SK-N-SH (cell line): ENCODE results near the gene ENOX1. TPM values are rescaled to one million over a fixed set of nuclear protein-coding genes. Genes with fewer than 3 reads are reported as not detected.

Experiments used
- CTCF ChIA-PET: fragments of 300-600, 350-600 bp; formaldehyde crosslinking; extraction: SDS; loops from one replicate; lab custom pipeline; 2021; lab: Yijun Ruan, JAX
- POLR2A ChIA-PET: fragments of 350-600 bp; sonication (Branson Sonifier 250); formaldehyde crosslinking; extraction: SDS; loops from one replicate; lab custom pipeline; 2020; ENCODE audit warnings: antibody characterized with exemption, inconsistent platforms; lab: Yijun Ruan, JAX
- DNase-seq: peaks from one replicate; pipeline ENCODE4 v3.0.0; 2012
- H2AFZ ChIP-seq: fragments of 200-600 bp; sonication (generic); 2 replicates; pipeline ENCODE4 v1.8.1; 2016; ENCODE audit warnings: antibody characterized with exemption, mild to moderate bottlenecking, low read depth
- H3F3A ChIP-seq: fragments of 200-600 bp; sonication (generic); replicated peaks from 2 replicates; pipeline ENCODE3; 2016; ENCODE audit warnings: antibody characterized with exemption, mild to moderate bottlenecking; ENCODE audit not compliant: insufficient read depth
- H3K27ac ChIP-seq, 2 experiments: fragments of 200-500 bp in 1 of 2; fragments of 200-600 bp in 1 of 2; sonication (Bioruptor generic) in 1 of 2; sonication (generic), shearing (Covaris generic) in 1 of 2; 2 replicates each; pipeline versions ENCODE4 v1.5.1 to v1.6.1; 2014 to 2016; ENCODE audit warnings: low read depth in 2 of 2, inconsistent platforms in 1 of 2, low read length in 1 of 2, mild to moderate bottlenecking in 1 of 2, mixed read lengths in 1 of 2
- H3K27me3 ChIP-seq: fragments of 200-600 bp; sonication (generic), shearing (Covaris generic); 2 replicates; pipeline ENCODE4 v1.6.1; 2016; ENCODE audit warnings: mixed run types; ENCODE audit not compliant: insufficient read depth
- H3K36me3 ChIP-seq, 2 experiments: fragments of 200-500 bp in 1 of 2; fragments of 200-600 bp in 1 of 2; sonication (Bioruptor generic) in 1 of 2; sonication (generic) in 1 of 2; replicated peaks in 1 of 2; 2 replicates each; pipeline versions ENCODE3 to v1.5.1; 2014 to 2016; ENCODE audit warnings: low read length in 1 of 2, mild to moderate bottlenecking in 1 of 2; ENCODE audit not compliant: insufficient read depth in 2 of 2, control insufficient read depth in 1 of 2
- H3K4me1 ChIP-seq, 2 experiments: fragments of 200-500 bp in 1 of 2; fragments of 200-600 bp in 1 of 2; sonication (Bioruptor generic) in 1 of 2; sonication (generic), shearing (Covaris generic) in 1 of 2; 2 replicates each; pipeline versions ENCODE4 v1.5.1 to v1.6.1; 2014 to 2016; ENCODE audit warnings: low read depth in 1 of 2, low read length in 1 of 2, mixed run types in 1 of 2; ENCODE audit not compliant: insufficient read depth in 2 of 2, control insufficient read depth in 1 of 2
- H3K4me2 ChIP-seq: fragments of 200-600 bp; sonication (generic), shearing (Covaris generic); 2 replicates; pipeline ENCODE4 v1.6.1; 2017; ENCODE audit warnings: mixed run types
- H3K4me3 ChIP-seq, 2 experiments: fragments of 200-500 bp in 1 of 2; fragments of 200-600 bp in 1 of 2; sonication (Bioruptor generic) in 1 of 2; sonication (generic), shearing (Covaris generic) in 1 of 2; 2 replicates each; pipeline versions ENCODE4 v1.5.1 to v1.8.1; 2014 to 2016; ENCODE audit warnings: low read depth in 2 of 2, inconsistent platforms in 1 of 2, low read length in 1 of 2, mild to moderate bottlenecking in 1 of 2, mixed read lengths in 1 of 2, moderate library complexity in 1 of 2
- H3K79me2 ChIP-seq: fragments of 200-600 bp; sonication (generic); 2 replicates; pipeline ENCODE4 v1.8.1; 2017; ENCODE audit warnings: mild to moderate bottlenecking; ENCODE audit not compliant: insufficient read depth
- H3K9ac ChIP-seq: fragments of 200-600 bp; sonication (generic); 2 replicates; pipeline ENCODE4 v1.6.1; 2017; ENCODE audit warnings: mixed run types
- H3K9me2 ChIP-seq: fragments of 200-600 bp; sonication (generic); 2 replicates; pipeline ENCODE4 v1.6.1; 2017; ENCODE audit warnings: mixed run types
- H3K9me3 ChIP-seq: fragments of 200-600 bp; sonication (generic); 2 replicates; pipeline ENCODE4 v1.6.1; 2017; ENCODE audit warnings: mixed run types, mild to moderate bottlenecking, moderate library complexity
- H4K20me1 ChIP-seq: fragments of 200-600 bp; sonication (generic); 2 replicates; pipeline ENCODE4 v1.6.1; 2017; ENCODE audit warnings: mild to moderate bottlenecking, mixed run types; ENCODE audit not compliant: insufficient read depth
- CHD2 ChIP-seq: fragments of 150-350 bp; IDR thresholded peaks from 2 replicates; pipeline ENCODE4 v1.6.1; 2018; ENCODE audit warnings: low read length; ENCODE audit not compliant: partially characterized antibody
- EP300 ChIP-seq, 2 experiments: IDR thresholded peaks; 2 replicates each; pipeline versions ENCODE4 v1.4.0 to v1.6.1; 2012; ENCODE audit warnings: borderline replicate concordance in 1 of 2, low read depth in 1 of 2, low read length in 1 of 2
- FOSL2 ChIP-seq: IDR thresholded peaks from 2 replicates; pipeline ENCODE4 v1.4.0; 2012; ENCODE audit warnings: low read depth, mild to moderate bottlenecking, moderate library complexity, borderline replicate concordance
- GABPA ChIP-seq: IDR thresholded peaks from 2 replicates; pipeline ENCODE4 v1.4.0; 2012; ENCODE audit warnings: low read depth, mild to moderate bottlenecking
- GATA2 ChIP-seq: sonication (generic); formaldehyde crosslinking; IDR thresholded peaks from 2 replicates; pipeline ENCODE4 v1.5.0; 2020; ENCODE audit warnings: mild to moderate bottlenecking, missing genetic modification reagents
- JUND ChIP-seq: IDR thresholded peaks from 2 replicates; pipeline ENCODE4 v1.4.0; 2012
- NFIC ChIP-seq: IDR thresholded peaks from 2 replicates; pipeline ENCODE4 v1.4.0; 2012; ENCODE audit warnings: borderline replicate concordance
- RCOR1 ChIP-seq: fragments of 150-350 bp; IDR thresholded peaks from 2 replicates; pipeline ENCODE4 v1.6.1; 2017; ENCODE audit warnings: antibody characterized with exemption, low read length
- RFX5 ChIP-seq: IDR thresholded peaks from 2 replicates; pipeline ENCODE4 v1.6.1; 2012; ENCODE audit warnings: mild to moderate bottlenecking, improper control_type of control experiment, low read length
- RXRA ChIP-seq: IDR thresholded peaks from 2 replicates; pipeline ENCODE4 v1.4.0; 2012; ENCODE audit warnings: low read depth, mild to moderate bottlenecking, borderline replicate concordance
- SMC3 ChIP-seq: IDR thresholded peaks from 2 replicates; pipeline ENCODE4 v1.6.1; 2012; ENCODE audit warnings: low read depth, low read length, improper control_type of control experiment
- TAF1 ChIP-seq: IDR thresholded peaks from 2 replicates; pipeline ENCODE4 v1.6.1; 2012; ENCODE audit warnings: low read depth, mild to moderate bottlenecking, low read length, moderate library complexity, borderline replicate concordance
- TCF12 ChIP-seq: IDR thresholded peaks from 2 replicates; pipeline ENCODE4 v1.4.0; 2012
- YY1 ChIP-seq: IDR thresholded peaks from 2 replicates; pipeline ENCODE4 v1.4.0; 2012; ENCODE audit warnings: low read depth, mild to moderate bottlenecking
- WGBS: methylation state at CpG from one replicate; pipeline ENCODE4 v1.1.6; 2017; ENCODE audit warnings: low lambda C conversion rate; 5-methylcytosine and 5-hydroxymethylcytosine counted together
- polyA plus RNA-seq, 3 experiments: library from polyadenylated mRNA; depleted of rRNA; stranded (reverse); fragments of >200 nt; gene quantifications; 2 replicates each; pipeline ENCODE4 v1.2.3, GENCODE V29; 2012
- TF ChIP-seq, protein P1 (sequence below): fragments of 150-350 bp; IDR thresholded peaks from 2 replicates; pipeline ENCODE4 v1.6.1; 2017; ENCODE audit warnings: antibody characterized with exemption, low read length, low read depth, borderline replicate concordance
- TF ChIP-seq, protein P2 (sequence below): IDR thresholded peaks from 2 replicates; pipeline ENCODE4 v1.6.1; 2012; ENCODE audit warnings: mild to moderate bottlenecking, low read depth, low read length, moderate library complexity
- TF ChIP-seq, protein P3 (sequence below): fragments of 150-350 bp; IDR thresholded peaks from 2 replicates; pipeline ENCODE4 v1.6.1; 2016; ENCODE audit warnings: mild to moderate bottlenecking, low read depth, low read length
- TF ChIP-seq, protein P4 (sequence below): IDR thresholded peaks from 2 replicates; pipeline ENCODE4 v1.4.0; 2012; ENCODE audit warnings: low read depth, borderline replicate concordance

ENOX1 gene
- polyA plus RNA-seq, 1 of the 3 experiments (the other 2 are of a cell fraction) = 5.8 TPM

DNA sequence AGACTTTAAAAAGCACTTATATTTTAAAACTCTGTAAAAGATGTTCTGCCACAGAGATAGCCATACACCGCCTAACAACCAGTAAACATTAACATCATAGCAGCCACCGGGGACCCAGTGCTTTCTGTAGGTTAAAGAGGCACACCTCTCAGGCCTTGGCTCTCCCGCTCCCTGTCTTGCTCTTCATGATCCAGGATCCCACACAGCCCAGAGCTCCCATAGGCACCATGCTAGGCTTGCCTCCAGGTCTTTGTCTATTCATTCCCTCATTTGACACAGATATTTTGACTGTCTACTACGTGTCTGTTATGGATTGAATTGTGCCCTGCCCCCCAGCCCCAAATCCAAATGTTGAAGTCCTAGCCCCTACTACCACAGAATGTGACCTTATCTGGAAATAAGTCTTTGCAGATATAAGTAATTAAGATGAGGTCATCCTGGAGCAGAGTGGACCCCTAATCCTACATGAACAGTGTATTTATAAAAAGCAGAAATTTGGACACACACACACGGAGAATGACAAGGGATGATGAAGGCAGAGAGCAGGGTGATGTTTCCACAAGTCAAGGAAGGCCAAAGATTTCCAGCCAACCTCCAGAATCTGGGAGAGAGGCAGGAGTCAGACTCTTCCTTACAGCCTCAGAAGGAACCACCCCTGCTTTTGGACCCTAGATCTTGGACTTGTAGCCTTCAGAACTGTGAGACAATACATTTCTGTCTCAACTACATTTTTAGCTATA is 490.8 kb downstream of the ENOX1 start (continued):
- TF ChIP-seq NFIC (no peak), RXRA (no peak), YY1 (no peak), TAF1 (no peak)
- TF ChIP-seq, protein P1, sequence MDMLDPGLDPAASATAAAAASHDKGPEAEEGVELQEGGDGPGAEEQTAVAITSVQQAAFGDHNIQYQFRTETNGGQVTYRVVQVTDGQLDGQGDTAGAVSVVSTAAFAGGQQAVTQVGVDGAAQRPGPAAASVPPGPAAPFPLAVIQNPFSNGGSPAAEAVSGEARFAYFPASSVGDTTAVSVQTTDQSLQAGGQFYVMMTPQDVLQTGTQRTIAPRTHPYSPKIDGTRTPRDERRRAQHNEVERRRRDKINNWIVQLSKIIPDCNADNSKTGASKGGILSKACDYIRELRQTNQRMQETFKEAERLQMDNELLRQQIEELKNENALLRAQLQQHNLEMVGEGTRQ = no peak
- TF ChIP-seq, all 33 proteins: peak for 0

DNA sequence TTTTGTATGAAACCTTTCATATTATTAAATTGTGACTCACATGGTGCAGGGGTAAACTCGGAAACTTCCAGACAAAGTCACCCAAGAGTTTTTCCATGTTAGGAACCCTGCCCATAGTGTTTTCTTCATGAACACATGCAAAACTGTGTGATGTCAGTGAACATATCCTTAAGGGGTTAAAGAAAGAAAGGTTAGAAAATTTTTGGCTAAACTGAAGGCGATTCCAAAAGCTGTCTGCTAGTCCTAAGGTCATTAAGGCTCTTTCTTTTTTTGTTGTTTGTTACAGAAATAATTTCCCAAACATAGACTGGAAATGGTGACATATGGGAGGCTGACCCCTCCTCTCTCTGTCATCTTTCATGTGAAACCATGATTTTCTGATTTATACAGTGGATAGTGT is 491.5 kb downstream of the ENOX1 start:
- Histone ChIP-seq H3K27me3 (no peaks in the 10 kb centered on the region), H3F3A (no peaks in the 10 kb centered on the region), H3K4me3 (no peak overlapping the region), H3K79me2 (no peaks in the 10 kb centered on the region), H3K36me3 (no peaks in the 10 kb centered on the region), H3K4me1 (peaks cover 0 to 6% of the 10 kb centered on the region in 2 experiments; a peak in 1 of 4 replicates), H3K9me3 (no peaks in the 10 kb centered on the region), H3K4me2 (no peak overlapping the region), H2AFZ (no peak overlapping the region), H3K9me2 (no peaks in the 10 kb centered on the region), H4K20me1 (no peaks in the 10 kb centered on the region), H3K9ac (no peak overlapping the region), H3K27ac (no peak overlapping the region)
- POLR2A ChIA-PET = no interaction called here
- TF ChIP-seq, protein P2, sequence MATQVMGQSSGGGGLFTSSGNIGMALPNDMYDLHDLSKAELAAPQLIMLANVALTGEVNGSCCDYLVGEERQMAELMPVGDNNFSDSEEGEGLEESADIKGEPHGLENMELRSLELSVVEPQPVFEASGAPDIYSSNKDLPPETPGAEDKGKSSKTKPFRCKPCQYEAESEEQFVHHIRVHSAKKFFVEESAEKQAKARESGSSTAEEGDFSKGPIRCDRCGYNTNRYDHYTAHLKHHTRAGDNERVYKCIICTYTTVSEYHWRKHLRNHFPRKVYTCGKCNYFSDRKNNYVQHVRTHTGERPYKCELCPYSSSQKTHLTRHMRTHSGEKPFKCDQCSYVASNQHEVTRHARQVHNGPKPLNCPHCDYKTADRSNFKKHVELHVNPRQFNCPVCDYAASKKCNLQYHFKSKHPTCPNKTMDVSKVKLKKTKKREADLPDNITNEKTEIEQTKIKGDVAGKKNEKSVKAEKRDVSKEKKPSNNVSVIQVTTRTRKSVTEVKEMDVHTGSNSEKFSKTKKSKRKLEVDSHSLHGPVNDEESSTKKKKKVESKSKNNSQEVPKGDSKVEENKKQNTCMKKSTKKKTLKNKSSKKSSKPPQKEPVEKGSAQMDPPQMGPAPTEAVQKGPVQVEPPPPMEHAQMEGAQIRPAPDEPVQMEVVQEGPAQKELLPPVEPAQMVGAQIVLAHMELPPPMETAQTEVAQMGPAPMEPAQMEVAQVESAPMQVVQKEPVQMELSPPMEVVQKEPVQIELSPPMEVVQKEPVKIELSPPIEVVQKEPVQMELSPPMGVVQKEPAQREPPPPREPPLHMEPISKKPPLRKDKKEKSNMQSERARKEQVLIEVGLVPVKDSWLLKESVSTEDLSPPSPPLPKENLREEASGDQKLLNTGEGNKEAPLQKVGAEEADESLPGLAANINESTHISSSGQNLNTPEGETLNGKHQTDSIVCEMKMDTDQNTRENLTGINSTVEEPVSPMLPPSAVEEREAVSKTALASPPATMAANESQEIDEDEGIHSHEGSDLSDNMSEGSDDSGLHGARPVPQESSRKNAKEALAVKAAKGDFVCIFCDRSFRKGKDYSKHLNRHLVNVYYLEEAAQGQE = no peak
- TF ChIP-seq, protein P3, sequence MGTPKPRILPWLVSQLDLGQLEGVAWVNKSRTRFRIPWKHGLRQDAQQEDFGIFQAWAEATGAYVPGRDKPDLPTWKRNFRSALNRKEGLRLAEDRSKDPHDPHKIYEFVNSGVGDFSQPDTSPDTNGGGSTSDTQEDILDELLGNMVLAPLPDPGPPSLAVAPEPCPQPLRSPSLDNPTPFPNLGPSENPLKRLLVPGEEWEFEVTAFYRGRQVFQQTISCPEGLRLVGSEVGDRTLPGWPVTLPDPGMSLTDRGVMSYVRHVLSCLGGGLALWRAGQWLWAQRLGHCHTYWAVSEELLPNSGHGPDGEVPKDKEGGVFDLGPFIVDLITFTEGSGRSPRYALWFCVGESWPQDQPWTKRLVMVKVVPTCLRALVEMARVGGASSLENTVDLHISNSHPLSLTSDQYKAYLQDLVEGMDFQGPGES = no peak
- TF ChIP-seq RFX5 = no peak
- TF ChIP-seq EP300 (IDR thresholded peaks at IDR 0.05; ENCODE audit: borderline replicate concordance in 1 of 2, low read depth in 1 of 2, low read length in 1 of 2) = no peak
- TF ChIP-seq SMC3 = no peak
- TF ChIP-seq TCF12 = no peak
- TF ChIP-seq FOSL2 = no peak
- no peak for TF ChIP-seq JUND
- TF ChIP-seq GABPA = no peak
- no peak for TF ChIP-seq RCOR1
- TF ChIP-seq, protein P4, sequence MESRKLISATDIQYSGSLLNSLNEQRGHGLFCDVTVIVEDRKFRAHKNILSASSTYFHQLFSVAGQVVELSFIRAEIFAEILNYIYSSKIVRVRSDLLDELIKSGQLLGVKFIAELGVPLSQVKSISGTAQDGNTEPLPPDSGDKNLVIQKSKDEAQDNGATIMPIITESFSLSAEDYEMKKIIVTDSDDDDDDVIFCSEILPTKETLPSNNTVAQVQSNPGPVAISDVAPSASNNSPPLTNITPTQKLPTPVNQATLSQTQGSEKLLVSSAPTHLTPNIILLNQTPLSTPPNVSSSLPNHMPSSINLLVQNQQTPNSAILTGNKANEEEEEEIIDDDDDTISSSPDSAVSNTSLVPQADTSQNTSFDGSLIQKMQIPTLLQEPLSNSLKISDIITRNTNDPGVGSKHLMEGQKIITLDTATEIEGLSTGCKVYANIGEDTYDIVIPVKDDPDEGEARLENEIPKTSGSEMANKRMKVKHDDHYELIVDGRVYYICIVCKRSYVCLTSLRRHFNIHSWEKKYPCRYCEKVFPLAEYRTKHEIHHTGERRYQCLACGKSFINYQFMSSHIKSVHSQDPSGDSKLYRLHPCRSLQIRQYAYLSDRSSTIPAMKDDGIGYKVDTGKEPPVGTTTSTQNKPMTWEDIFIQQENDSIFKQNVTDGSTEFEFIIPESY = no peak
- TF ChIP-seq CHD2 = no peak
- TF ChIP-seq, protein P1 = no peak
- no peak for TF ChIP-seq GATA2 (CRISPR knock-in tag)
- WGBS = 83% methylated on average over 2 of the region's 2 CpGs
- CTCF ChIA-PET = no interaction called here
- no peak for DNase-seq
